PC-3 (cell line): ENCODE measurements around the gene GORASP1. TPM values are rescaled to one million over a fixed set of nuclear protein-coding genes. Genes with fewer than 3 reads are reported as not detected.
A peak's percentile ranks its signal among the peaks of the same experiment; 100 is the strongest.

Source experiments
- ATAC-seq: fragments of 200-7000 bp; cut with Tn5 transposase; 2 replicates; pipeline ENCODE4 v1.9.1; 2020; ENCODE audit warnings: mild to moderate bottlenecking, moderate library complexity
- BruUV-seq: library from RNA; stranded (reverse); fragments of 400-500 nt; replicated peaks from 2 replicates; lab custom pipeline; 2021; lab: Mats Ljungman, UMichigan
- CTCF ChIA-PET: fragments of 300-600 bp; sonication (Branson Sonifier 250); formaldehyde crosslinking; loops from one replicate; lab custom pipeline; 2022; ENCODE audit warnings: antibody characterized with exemption; lab: Charles Lee
- POLR2A ChIA-PET: fragments of 300-600 bp; sonication (Branson Sonifier 250); formaldehyde crosslinking; loops from one replicate; lab custom pipeline; 2022; ENCODE audit warnings: antibody characterized with exemption; ENCODE audit not compliant: unreplicated experiment; lab: Charles Lee
- DNase-seq: peaks from one replicate; pipeline ENCODE4 v3.0.0-alpha.2; 2015
- H2AFZ ChIP-seq: fragments of 300-600 bp; sonication (generic); 2 replicates; pipeline ENCODE4 v1.6.0; 2016; ENCODE audit warnings: antibody characterized with exemption, low read length
- H3F3A ChIP-seq: fragments of 300-600 bp; sonication (generic); one replicate; pipeline ENCODE4 v1.6.0; 2017; ENCODE audit warnings: antibody characterized with exemption, low read length, control low read depth, mild to moderate bottlenecking; ENCODE audit not compliant: unreplicated experiment
- H3K27ac ChIP-seq: fragments of 300-600 bp; sonication (generic); 2 replicates; pipeline ENCODE4 v1.5.1; 2016; ENCODE audit warnings: mild to moderate bottlenecking, low read length
- H3K27me3 ChIP-seq: fragments of 300-600 bp; sonication (generic); 2 replicates; pipeline ENCODE4 v1.6.1; 2016; ENCODE audit warnings: low read length, mixed read lengths
- H3K36me3 ChIP-seq: fragments of 300-600 bp; sonication (generic); 2 replicates; pipeline ENCODE4 v1.6.1; 2016; ENCODE audit warnings: low read depth, mixed run types, low read length, mixed read lengths
- H3K4me1 ChIP-seq: fragments of 300-600 bp; sonication (generic); 2 replicates; pipeline ENCODE4 v1.5.1; 2016; ENCODE audit warnings: low read length; ENCODE audit not compliant: insufficient read depth
- H3K4me2 ChIP-seq: fragments of 300-600 bp; sonication (generic); 2 replicates; pipeline ENCODE4 v1.6.0; 2016; ENCODE audit warnings: low read length
- H3K4me3 ChIP-seq: fragments of 300-600 bp; sonication (generic); 2 replicates; pipeline ENCODE4 v1.5.1; 2016; ENCODE audit warnings: mild to moderate bottlenecking, low read length, mixed read lengths
- H3K79me2 ChIP-seq: fragments of 300-600 bp; sonication (generic); 2 replicates; pipeline ENCODE4 v1.6.1; 2017; ENCODE audit warnings: low read length, mixed read lengths
- H3K9ac ChIP-seq: fragments of 300-600 bp; sonication (generic); 2 replicates; pipeline ENCODE4 v1.6.0; 2016; ENCODE audit warnings: mild to moderate bottlenecking, low read length
- H3K9me2 ChIP-seq: fragments of 300-600 bp; sonication (generic); replicated peaks from 2 replicates; pipeline ENCODE4 v1.6.1; 2016; ENCODE audit warnings: mixed run types, low read length, mixed read lengths
- H3K9me3 ChIP-seq: fragments of 300-600 bp; sonication (generic); 2 replicates; pipeline ENCODE4 v1.6.1; 2016; ENCODE audit warnings: low read length, mixed read lengths
- H4K20me1 ChIP-seq: fragments of 300-600 bp; sonication (generic); 2 replicates; pipeline ENCODE4 v1.6.1; 2016; ENCODE audit warnings: low read length, mixed read lengths
- EZH2 ChIP-seq: fragments of 300-600 bp; sonication (generic); IDR thresholded peaks from one replicate; pipeline ENCODE4 v1.6.1; 2017; ENCODE audit warnings: antibody characterized with exemption, mild to moderate bottlenecking, low read length; ENCODE audit not compliant: unreplicated experiment
- EZH2phosphoT487 ChIP-seq: fragments of 300-600 bp; sonication (generic); IDR thresholded peaks from 2 replicates; pipeline ENCODE4 v1.6.1; 2018; ENCODE audit warnings: mild to moderate bottlenecking, antibody characterized with exemption, low read length, borderline replicate concordance
- intact Hi-C: fragments of 100-400 bp; cut with micrococcal nuclease; formaldehyde crosslinking; loops from 2 replicates; pipeline ENCODE4 v1.9.0; 2023
- total RNA-seq: library from RNA; depleted of rRNA; stranded (reverse); fragments of >200 nt; gene quantifications from 2 replicates; pipeline ENCODE4 v1.2.3, GENCODE V29; 2014
- TF ChIP-seq, protein P1 (sequence below): fragments of 300-600 bp; sonication (generic); conservative IDR thresholded peaks from 2 replicates; pipeline ENCODE4 v1.5.1; 2017; ENCODE audit warnings: antibody characterized with exemption, low read depth, mild to moderate bottlenecking, low read length

The GORASP1 gene
- total RNA-seq, 1 experiment from 2014 or later: 47.4 TPM

DNA sequence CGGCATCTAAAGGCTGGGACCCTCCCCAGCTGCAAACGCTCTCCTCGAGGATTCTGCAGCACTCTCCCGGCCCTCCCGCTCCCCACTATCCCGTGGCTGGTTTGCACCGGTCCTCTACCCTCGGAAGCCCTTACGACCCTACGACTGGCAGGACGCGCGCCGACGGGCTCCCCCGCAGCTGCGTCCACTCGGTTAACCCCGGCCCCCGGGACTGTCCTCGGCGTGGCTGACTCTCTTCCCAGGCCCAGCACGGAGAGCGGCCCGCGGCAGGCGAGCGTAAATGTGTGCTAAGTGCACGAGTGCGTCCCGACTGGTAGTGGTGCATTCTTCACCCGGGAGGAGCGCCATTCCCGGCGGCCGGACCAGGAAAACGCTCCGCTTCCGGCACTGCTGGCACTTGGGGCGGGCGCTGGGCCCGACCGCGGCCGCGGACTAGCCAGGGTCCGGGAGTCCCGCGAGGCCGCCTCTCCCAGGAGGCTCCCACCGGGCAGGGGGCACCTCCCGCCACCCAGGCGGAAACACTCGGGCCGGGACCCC is 508 bp downstream of the GORASP1 start:
- no peaks in the 10 kb centered on the region for H3K9me3 ChIP-seq
- no peaks in the 10 kb centered on the region for H3K36me3 ChIP-seq
- ATAC-seq (peak; percentile 65), DNase-seq (peak; percentile 55)
- H2AFZ ChIP-seq: peak overlapping the region; percentile 97
- H3K4me1 ChIP-seq: peaks cover 24% of the 10 kb centered on the region
- intact Hi-C loops: loop anchor here (1.0 to 2.0 kb wide), 2 partner anchors 19 to 74 kb away; no protein-coding TSS in a partner anchor
- peaks cover 42% of the 10 kb centered on the region for H3K79me2 ChIP-seq
- H3K4me3 ChIP-seq: peak overlapping the region; percentile 94
- no peak for TF ChIP-seq EZH2
- H4K20me1 ChIP-seq: peaks cover 15% of the 10 kb centered on the region; the same call in 1 of the 2 replicates
- no peak overlapping the region for H3K27ac ChIP-seq
- no peaks in the 10 kb centered on the region for H3F3A ChIP-seq
- H3K9ac ChIP-seq: peak overlapping the region; percentile 70
- H3K4me2 ChIP-seq: peak overlapping the region; percentile 99
- CTCF ChIA-PET: interaction anchor here (1.1 to 1.5 kb wide), 2 partner anchors 181 to 184 kb away, joined by 5 read pairs; no protein-coding TSS in a partner anchor
- BruUV-seq: no TSS peak
- no peaks in the 10 kb centered on the region for H3K27me3 ChIP-seq
- no peaks in the 10 kb centered on the region for H3K9me2 ChIP-seq
- POLR2A ChIA-PET: no interaction called here

DNA sequence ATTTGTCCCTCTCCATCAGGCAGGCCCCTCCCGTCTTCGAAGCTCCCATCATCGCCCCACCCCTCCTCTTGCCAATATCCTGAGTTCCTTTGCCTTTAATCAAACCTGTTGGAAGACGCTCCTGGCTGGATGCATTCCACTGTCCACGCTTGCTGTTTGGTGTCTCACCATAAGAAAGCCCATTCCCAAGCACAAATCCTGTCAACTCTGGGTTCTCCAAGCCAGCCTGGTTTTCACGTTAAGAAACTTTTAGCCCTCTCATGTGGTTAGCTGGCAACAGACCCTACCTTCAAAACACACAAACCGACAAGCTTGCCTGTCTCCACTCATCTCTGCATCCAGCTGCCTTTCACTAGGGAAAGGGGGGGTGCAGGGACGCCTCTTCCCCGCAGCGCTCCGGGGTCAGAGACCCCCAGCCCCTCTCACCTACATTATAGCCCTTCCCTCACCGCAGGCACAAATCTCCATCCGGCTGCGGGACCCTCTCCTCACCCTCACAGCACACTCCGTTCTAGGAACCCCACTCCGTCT is 1.1 kb downstream of the GORASP1 start:
- peak overlapping the region; percentile 94 for H3K4me3 ChIP-seq
- H3K4me1 ChIP-seq: peaks cover 24% of the 10 kb centered on the region
- H3K9me2 ChIP-seq: no peaks in the 10 kb centered on the region
- intact Hi-C loops: loop anchor here (2.0 kb wide), 1 partner anchor 74 kb away; no protein-coding TSS in a partner anchor
- H3K9ac ChIP-seq: peak overlapping the region; percentile 70
- TF ChIP-seq EZH2 (no peak), EZH2phosphoT487 (no peak)
- no peak overlapping the region for H3K27ac ChIP-seq
- POLR2A ChIA-PET: no interaction called here
- no peaks in the 10 kb centered on the region for H3F3A ChIP-seq
- BruUV-seq: TSS peak; percentile 64
- CTCF ChIA-PET: no interaction called here
- H3K4me2 ChIP-seq: peak overlapping the region; percentile 99
- H3K9me3 ChIP-seq: no peaks in the 10 kb centered on the region
- H3K27me3 ChIP-seq: no peaks in the 10 kb centered on the region
- H2AFZ ChIP-seq: peak overlapping the region; percentile 97
- peak; percentile 46 for DNase-seq
- H4K20me1 ChIP-seq: peaks cover 15% of the 10 kb centered on the region; the same call in 1 of the 2 replicates
- ATAC-seq: no peak
- H3K79me2 ChIP-seq: peaks cover 42% of the 10 kb centered on the region
- no peaks in the 10 kb centered on the region for H3K36me3 ChIP-seq

DNA sequence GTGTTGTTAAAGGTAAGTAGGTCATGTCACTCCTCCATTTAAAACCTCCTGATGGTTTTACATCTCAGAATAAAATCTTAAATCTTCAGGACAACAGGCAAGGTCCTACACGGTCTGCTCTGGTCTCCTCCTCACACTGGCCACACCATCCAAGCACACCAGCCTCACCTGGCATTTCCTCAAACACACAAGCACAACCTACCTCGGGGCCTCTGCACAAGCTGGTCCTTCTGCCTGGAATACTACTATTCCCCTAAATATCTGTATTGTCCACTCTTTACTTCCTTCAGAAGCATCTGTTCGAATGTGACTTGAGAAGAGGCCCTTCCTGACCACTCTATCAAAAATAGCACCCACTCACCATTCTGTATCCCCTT is 1.8 kb downstream of the GORASP1 start:
- Histone ChIP-seq H3K27ac (no peak overlapping the region), H3F3A (no peaks in the 10 kb centered on the region), H4K20me1 (peaks cover 16% of the 10 kb centered on the region; the same call in 1 of the 2 replicates), H3K27me3 (no peaks in the 10 kb centered on the region), H3K9me2 (no peaks in the 10 kb centered on the region), H3K4me2 (peak overlapping the region; percentile 99), H2AFZ (no peak overlapping the region), H3K4me3 (peak overlapping the region; percentile 94; the same call in 1 of the 2 replicates), H3K79me2 (peaks cover 42% of the 10 kb centered on the region), H3K9me3 (no peaks in the 10 kb centered on the region), H3K36me3 (no peaks in the 10 kb centered on the region; the same call in 1 of the 2 replicates), H3K4me1 (peaks cover 24% of the 10 kb centered on the region), H3K9ac (no peak overlapping the region)
- DNase-seq: no peak
- POLR2A ChIA-PET: no interaction called here
- intact Hi-C loops: loop anchor here (2.0 kb wide), 1 partner anchor 75 kb away; no protein-coding TSS in a partner anchor
- no peak for ATAC-seq
- CTCF ChIA-PET: no interaction called here
- TF ChIP-seq EZH2phosphoT487 (no peak), EZH2 (no peak)
- TF ChIP-seq, protein P1, sequence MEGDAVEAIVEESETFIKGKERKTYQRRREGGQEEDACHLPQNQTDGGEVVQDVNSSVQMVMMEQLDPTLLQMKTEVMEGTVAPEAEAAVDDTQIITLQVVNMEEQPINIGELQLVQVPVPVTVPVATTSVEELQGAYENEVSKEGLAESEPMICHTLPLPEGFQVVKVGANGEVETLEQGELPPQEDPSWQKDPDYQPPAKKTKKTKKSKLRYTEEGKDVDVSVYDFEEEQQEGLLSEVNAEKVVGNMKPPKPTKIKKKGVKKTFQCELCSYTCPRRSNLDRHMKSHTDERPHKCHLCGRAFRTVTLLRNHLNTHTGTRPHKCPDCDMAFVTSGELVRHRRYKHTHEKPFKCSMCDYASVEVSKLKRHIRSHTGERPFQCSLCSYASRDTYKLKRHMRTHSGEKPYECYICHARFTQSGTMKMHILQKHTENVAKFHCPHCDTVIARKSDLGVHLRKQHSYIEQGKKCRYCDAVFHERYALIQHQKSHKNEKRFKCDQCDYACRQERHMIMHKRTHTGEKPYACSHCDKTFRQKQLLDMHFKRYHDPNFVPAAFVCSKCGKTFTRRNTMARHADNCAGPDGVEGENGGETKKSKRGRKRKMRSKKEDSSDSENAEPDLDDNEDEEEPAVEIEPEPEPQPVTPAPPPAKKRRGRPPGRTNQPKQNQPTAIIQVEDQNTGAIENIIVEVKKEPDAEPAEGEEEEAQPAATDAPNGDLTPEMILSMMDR: no peak
- BruUV-seq: no TSS peak
